ENCODE results near the gene VSIG10. TPM values are rescaled to one million over a fixed set of nuclear protein-coding genes. Genes with fewer than 3 reads are reported as not detected.
A peak's percentile ranks its signal among the peaks of the same experiment; 100 is the strongest.
"Not testable (repeated sequence)": the region's sequence is repeated elsewhere in the genome, so short reads cannot be mapped to it uniquely, and the experiment has no call there.

Gene VSIG10, protein sequence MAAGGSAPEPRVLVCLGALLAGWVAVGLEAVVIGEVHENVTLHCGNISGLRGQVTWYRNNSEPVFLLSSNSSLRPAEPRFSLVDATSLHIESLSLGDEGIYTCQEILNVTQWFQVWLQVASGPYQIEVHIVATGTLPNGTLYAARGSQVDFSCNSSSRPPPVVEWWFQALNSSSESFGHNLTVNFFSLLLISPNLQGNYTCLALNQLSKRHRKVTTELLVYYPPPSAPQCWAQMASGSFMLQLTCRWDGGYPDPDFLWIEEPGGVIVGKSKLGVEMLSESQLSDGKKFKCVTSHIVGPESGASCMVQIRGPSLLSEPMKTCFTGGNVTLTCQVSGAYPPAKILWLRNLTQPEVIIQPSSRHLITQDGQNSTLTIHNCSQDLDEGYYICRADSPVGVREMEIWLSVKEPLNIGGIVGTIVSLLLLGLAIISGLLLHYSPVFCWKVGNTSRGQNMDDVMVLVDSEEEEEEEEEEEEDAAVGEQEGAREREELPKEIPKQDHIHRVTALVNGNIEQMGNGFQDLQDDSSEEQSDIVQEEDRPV
- 18.0 and 24.3 TPM in 2 replicates for total RNA-seq (2014; rRNA removed; shearing (Covaris generic))

DNA sequence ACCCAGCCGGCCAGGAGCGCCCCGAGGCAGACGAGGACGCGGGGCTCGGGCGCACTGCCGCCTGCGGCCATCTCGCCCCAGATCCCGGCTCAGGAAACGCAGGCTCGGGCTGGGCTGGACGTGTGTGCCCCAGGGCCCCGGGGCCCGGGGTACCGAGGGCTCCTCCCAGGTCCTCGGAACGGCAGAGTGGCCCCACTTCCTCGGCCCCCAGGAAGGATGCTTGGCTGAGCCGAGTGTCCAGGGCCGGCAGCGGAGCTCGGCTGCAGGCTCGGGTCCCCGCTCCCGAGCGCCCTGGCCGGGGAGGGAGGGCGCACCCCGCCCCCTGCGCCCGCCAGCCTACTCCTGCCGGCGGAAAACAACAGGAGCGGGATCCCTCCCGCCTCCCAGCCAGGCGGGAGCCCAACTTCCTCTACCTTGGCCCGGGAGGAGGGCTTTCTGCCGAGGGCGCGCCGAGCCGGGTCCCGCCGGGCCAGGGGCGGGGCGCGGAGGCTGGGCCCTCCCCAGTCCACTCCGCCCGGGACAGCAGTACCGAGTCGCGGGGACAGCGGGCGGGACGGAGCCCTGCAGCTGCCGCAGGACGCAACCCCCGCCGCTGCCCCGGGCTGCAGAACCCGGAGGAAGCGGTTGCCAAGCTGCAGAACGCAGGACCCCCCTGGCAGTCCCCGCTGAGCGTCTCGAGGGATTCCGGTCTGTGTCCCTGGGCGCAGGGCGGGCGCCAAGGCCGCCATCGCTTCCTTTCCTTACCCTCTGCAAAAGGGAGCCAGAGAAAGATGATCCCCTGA, at the start of gene VSIG10:
VSIG10 (minus strand) TSS at position 411 of the 782 bp plus-strand sequence; CDS start at position 71, 340 bp downstream.
- peak within 1 kb of the TSS; percentile 65 for H3K27ac ChIP-seq
- peak within 1 kb of the TSS; percentile 80 for H3K4me3 ChIP-seq
- no peaks in the 10 kb centered on the region for H3K9me3 ChIP-seq (replicated peaks)
- peak; percentile 74 to 79 for DNase-seq
- no peaks in the 10 kb centered on the region for H3K36me3 ChIP-seq
- H3K4me1 ChIP-seq, result no peaks in the 10 kb centered on the region
- no peaks in the 10 kb centered on the region for H3K27me3 ChIP-seq

DNA sequence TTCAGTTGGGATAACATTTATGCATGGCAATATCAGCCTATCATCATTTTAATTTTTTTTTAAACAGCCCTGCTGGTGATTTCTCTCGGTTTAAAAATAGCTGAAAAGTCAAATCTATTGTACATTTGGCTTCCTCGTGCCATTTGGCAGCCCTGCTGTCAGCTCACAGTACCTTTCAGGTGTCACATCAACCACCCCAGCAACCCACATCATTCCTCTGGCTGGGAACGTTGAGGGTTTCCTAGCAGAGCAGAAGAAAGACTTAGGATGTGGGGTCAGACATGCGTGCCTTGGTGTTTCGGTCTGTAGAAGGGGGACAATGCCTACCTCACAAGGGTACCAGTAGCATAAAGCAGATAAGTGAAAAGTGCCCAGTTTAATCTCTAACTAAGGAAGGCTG, 47.9 kb upstream of the VSIG10 start:
- no peak overlapping the region for H3K4me3 ChIP-seq
- no peaks in the 10 kb centered on the region for H3K4me1 ChIP-seq
- no peaks in the 10 kb centered on the region for H3K27me3 ChIP-seq
- H3K9me3 ChIP-seq (replicated peaks), result no peaks in the 10 kb centered on the region
- no peak for DNase-seq
- H3K27ac ChIP-seq, result no peak overlapping the region
- no peaks in the 10 kb centered on the region for H3K36me3 ChIP-seq

DNA sequence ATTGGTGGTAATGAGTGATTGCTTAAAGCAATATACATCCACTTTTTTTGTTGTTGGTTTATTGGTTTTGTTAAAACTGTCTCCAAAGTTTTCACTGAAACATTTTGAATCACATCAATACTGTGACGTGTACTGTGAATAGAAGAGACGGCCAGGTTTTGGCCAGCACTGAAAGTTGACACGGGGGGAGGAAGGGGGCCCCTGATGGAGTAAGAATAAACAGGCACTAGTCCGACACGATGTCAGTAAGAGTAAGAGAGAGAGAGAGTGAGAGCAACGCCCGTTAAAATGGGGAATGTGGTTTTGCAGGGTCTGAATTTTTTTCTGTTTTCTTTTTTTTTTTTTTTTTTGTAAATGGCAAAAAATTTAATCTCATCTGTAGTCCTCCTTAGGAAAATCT, 46.8 kb upstream of the VSIG10 start:
- no peak overlapping the region for H3K27ac ChIP-seq
- no peak overlapping the region for H3K4me3 ChIP-seq
- H3K4me1 ChIP-seq, result no peaks in the 10 kb centered on the region
- H3K36me3 ChIP-seq, result peaks cover 5% of the 10 kb centered on the region; the same call in 1 of the 2 replicates
- no peaks in the 10 kb centered on the region for H3K27me3 ChIP-seq
- no peak for DNase-seq
- H3K9me3 ChIP-seq (replicated peaks), result no peaks in the 10 kb centered on the region

DNA sequence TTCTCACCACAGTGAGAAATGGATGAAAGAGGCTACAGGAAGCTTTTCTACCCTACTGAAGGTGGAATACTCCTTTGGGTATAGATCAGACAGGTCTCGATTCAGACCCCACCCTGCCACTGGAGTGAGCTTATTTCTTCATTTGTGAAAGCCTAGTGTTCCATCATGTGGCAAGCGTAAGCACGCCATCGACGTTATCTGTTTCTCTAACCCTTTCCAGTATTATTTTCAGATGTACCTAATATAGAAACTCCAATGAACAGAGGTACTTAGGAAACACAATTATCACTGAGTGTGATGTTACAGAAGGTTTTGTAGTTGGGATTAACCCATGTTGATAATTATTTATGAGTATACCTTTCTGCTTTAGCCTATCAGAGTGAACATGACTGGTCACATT, 44.5 kb upstream of the VSIG10 start:
- H3K4me1 ChIP-seq, result no peaks in the 10 kb centered on the region
- no peaks in the 10 kb centered on the region for H3K9me3 ChIP-seq (replicated peaks)
- DNase-seq, result no peak
- no peak overlapping the region for H3K27ac ChIP-seq
- H3K27me3 ChIP-seq, result no peaks in the 10 kb centered on the region
- peaks cover 13% of the 10 kb centered on the region; the same call in 1 of the 2 replicates for H3K36me3 ChIP-seq
- H3K4me3 ChIP-seq, result no peak overlapping the region

DNA sequence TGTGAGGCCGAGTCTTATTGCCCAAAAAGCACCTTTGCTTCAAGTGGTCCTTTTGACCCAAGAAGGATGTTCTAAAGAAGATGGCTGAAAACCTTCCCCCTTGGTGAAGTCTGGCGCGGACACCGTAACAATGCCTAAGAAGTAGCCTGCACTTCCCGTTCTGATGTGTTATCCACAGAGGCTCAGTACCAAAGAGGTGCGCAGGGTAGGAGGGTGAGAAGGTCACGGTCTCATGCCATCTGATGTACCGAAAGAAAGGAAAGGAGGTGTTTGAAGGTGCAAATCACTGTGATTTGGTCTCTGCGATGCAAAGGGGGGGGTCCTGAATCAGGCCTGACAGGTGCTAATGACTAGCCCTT, 42.0 kb upstream of the VSIG10 start:
- Histone ChIP-seq H3K36me3 (peaks cover 29% of the 10 kb centered on the region), H3K9me3 (replicated peaks) (no peaks in the 10 kb centered on the region), H3K4me1 (no peaks in the 10 kb centered on the region), H3K4me3 (no peak overlapping the region), H3K27me3 (no peaks in the 10 kb centered on the region), H3K27ac (no peak overlapping the region)
- no peak for DNase-seq

DNA sequence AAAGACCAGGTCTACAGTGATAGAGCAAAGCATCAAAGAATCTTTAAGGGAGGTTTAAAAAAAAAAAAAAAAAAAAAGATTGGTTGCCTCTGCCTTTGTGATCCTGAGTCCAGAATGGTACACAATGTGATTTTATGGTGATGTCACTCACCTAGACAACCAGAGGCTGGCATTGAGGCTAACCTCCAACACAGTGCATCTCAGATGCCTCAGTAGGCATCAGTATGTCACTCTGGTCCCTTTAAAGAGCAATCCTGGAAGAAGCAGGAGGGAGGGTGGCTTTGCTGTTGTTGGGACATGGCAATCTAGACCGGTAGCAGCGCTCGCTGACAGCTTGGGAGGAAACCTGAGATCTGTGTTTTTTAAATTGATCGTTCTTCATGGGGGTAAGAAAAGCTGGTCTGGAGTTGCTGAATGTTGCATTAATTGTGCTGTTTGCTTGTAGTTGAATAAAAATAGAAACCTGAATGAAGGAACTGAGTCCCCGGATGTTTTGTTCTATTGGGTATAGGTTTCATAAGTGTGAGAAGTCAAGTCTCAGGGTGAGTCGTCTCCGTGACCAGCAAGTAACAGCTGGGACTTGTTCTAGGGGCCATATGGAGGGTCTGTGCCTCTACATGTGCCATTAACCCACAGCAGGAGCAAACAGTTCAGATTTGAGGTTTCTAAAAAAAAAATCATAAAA, 41.4 kb upstream of the VSIG10 start:
- H3K36me3 ChIP-seq, result peaks cover 34% of the 10 kb centered on the region
- no peak overlapping the region for H3K27ac ChIP-seq
- H3K4me1 ChIP-seq, result no peaks in the 10 kb centered on the region
- no peak overlapping the region for H3K4me3 ChIP-seq
- no peaks in the 10 kb centered on the region for H3K9me3 ChIP-seq (replicated peaks)
- DNase-seq, result no peak
- no peaks in the 10 kb centered on the region for H3K27me3 ChIP-seq

DNA sequence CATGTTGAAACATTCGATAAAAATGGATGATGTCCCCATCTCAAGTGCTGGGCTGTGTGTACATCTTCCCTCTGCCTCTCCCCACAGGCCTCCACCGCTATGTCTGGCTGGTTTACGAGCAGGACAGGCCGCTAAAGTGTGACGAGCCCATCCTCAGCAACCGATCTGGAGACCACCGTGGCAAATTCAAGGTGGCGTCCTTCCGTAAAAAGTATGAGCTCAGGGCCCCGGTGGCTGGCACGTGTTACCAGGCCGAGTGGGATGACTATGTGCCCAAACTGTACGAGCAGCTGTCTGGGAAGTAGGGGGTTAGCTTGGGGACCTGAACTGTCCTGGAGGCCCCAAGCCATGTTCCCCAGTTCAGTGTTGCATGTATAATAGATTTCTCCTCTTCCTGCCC, 40.7 kb upstream of the VSIG10 start:
- peaks cover 41% of the 10 kb centered on the region for H3K36me3 ChIP-seq
- no peak overlapping the region for H3K27ac ChIP-seq
- no peaks in the 10 kb centered on the region for H3K4me1 ChIP-seq
- DNase-seq, result no peak
- no peaks in the 10 kb centered on the region for H3K27me3 ChIP-seq
- no peaks in the 10 kb centered on the region for H3K9me3 ChIP-seq (replicated peaks)
- H3K4me3 ChIP-seq, result no peak overlapping the region

DNA sequence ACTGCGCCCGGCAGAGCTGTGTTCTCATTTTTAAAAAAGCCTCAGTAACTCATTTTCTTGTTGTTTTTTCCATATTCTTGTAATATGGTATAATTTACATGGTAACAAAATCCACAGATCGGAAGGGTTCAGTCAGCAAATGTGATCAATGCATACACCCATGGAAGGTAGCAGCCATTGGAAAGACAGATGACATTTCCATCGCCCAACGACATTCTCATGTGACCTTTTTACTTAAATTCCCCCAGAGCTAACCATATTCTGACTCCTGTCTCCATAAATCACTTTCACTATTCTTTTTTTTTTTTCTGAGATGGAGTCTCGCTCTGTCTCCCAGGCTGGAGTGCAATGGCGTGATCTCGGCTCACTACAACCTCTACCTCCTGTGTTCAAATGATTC, 37.0 kb upstream of the VSIG10 start:
- H3K36me3 ChIP-seq, result peaks cover 41% of the 10 kb centered on the region
- no peaks in the 10 kb centered on the region for H3K9me3 ChIP-seq (replicated peaks)
- no peak for DNase-seq
- no peaks in the 10 kb centered on the region for H3K27me3 ChIP-seq
- no peaks in the 10 kb centered on the region for H3K4me1 ChIP-seq
- no peak overlapping the region for H3K27ac ChIP-seq
- no peak overlapping the region for H3K4me3 ChIP-seq

DNA sequence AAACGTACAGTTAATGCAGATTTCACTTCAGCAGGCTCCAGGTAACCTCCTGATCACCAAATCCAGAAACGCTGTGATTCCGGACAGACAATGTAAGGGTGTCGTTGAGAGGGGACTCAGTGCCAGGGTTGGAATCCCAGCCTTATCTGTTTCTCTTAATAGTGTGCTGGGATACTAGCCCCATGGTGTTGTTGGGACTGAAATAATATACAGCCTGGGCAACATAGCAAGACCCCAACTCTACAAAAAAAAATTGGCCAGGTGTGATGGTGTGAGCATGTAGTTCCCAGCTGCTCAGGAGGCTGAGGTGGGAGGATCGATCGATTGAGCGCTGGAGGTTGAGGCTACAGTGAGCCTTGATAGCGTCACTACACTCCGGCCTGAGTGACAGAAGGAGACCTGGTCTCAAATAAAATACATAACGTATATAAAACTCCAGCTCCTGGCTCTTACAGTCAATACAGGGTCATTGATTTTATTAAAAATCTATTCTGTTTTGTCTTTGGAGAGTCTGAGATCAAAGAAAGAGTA, 33.4 kb upstream of the VSIG10 start:
- DNase-seq, result no peak
- Histone ChIP-seq H3K4me1 (peaks cover 1% of the 10 kb centered on the region), H3K36me3 (peaks cover 28% of the 10 kb centered on the region), H3K9me3 (replicated peaks) (no peaks in the 10 kb centered on the region), H3K27ac (no peak overlapping the region), H3K4me3 (peak overlapping the region; percentile 89), H3K27me3 (no peaks in the 10 kb centered on the region)

DNA sequence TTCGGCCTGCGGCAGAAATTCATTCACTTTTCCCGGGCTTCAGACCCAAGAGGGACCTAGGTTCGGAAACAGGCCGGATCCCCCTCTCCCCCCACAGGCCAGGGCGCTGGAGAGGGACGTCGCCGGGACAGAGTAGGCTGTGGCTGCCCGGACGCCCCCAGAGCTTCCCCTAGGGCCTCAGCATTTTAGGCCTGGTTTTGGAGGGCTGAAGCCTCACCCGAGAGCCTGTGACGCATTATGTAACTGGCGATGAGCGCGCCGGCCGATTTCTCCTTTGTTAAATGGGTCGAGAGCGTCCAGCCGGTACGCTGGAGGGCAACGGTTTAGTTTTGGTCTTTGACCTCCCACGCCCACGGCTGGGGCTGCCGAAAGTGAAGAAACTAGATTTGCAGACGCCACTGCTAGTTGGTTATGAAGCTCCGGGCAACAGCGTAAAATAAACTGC, 32.8 kb upstream of the VSIG10 start:
- Histone ChIP-seq H3K4me3 (peak overlapping the region; percentile 89), H3K36me3 (peaks cover 24% of the 10 kb centered on the region), H3K4me1 (peaks cover 8% of the 10 kb centered on the region), H3K27me3 (no peaks in the 10 kb centered on the region), H3K9me3 (replicated peaks) (no peaks in the 10 kb centered on the region), H3K27ac (peak overlapping the region; percentile 60)
- DNase-seq, result peak; percentile 32 to 47

DNA sequence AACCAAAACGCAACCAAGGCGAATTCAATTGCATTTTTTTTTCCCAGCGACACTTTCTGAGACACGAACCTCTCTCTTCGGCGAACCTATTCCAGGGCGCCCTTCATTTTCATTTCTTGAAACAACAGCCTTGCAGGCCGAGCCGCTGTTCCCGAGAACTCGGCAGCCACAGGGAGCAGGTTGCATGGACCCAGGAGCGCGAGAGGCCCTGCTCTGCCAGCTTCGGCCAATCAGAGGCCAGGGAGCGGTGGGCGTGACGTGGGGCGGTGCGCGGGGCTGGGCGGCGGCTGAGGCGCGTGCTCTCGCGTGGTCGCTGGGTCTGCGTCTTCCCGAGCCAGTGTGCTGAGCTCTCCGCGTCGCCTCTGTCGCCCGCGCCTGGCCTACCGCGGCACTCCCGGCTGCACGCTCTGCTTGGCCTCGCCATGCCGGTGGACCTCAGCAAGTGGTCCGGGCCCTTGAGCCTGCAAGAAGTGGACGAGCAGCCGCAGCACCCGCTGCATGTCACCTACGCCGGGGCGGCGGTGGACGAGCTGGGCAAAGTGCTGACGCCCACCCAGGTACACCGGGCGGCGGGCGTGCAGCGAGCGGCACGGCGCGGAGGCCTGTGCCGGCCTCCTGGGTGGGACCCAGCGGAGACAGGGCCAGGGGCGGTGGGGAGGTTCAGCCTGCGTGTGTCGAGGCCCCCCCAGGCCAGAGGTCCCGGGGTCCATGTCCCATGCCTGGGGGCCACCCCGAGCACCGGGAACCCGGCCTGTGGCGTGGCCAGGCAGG, 32.2 kb upstream of the VSIG10 start, which contains the start of gene PEBP1:
PEBP1 (plus strand) TSS at position 337 of the 771 bp plus-strand sequence; CDS start at position 423, 86 bp downstream.
- H3K27me3 ChIP-seq, result no peaks in the 10 kb centered on the region
- H3K36me3 ChIP-seq, result peaks cover 18% of the 10 kb centered on the region; the same call in 1 of the 2 replicates
- H3K4me3 ChIP-seq, result peak within 1 kb of the TSS; percentile 89
- peak within 1 kb of the TSS; percentile 60 for H3K27ac ChIP-seq
- peak; percentile 91 for DNase-seq
- peaks cover 9% of the 10 kb centered on the region for H3K4me1 ChIP-seq
- H3K9me3 ChIP-seq (replicated peaks), result no peaks in the 10 kb centered on the region

DNA sequence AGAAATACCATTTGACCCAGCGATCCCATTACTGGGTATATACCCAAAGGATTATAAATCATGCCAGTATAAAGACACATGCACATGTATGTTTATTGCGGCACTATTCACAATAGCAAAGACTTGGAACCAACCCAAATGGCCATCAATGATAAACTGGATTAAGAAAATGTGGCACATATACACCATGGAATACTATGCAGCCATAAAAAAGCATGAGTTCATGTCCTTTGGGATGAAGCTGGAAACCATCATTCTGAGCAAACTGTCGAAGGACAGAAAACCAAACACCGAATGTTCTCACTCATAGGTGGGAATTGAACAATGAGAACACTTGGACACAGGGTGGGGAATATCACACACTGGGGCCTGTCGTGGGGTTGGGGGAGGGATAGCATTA, 25.6 kb upstream of the VSIG10 start:
- not testable (repeated sequence) for H3K4me3 ChIP-seq; H3K27me3 ChIP-seq; H3K27ac ChIP-seq; DNase-seq; H3K9me3 ChIP-seq (replicated peaks); H3K36me3 ChIP-seq; H3K4me1 ChIP-seq

DNA sequence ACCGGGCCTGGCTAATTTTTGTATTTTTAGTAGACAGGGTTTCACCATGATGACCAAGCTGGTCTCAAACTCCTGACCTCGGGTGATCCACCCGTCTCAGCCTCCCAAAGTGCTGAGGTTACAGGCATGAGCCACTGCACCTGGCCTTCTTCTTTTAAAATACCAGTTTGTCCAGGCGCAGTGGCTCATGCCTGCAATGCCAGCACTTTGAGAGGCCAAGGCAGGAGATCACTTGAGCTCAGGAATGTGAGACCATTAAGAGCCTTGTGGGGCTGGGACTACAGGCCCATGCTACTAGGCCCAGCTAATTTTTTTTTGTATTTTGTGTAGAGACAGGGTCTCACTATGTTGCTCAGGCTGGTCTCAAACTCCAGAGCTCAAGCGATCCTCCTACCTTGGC, 24.1 kb upstream of the VSIG10 start:
- no peak for DNase-seq
- no peaks in the 10 kb centered on the region for H3K9me3 ChIP-seq (replicated peaks)
- no peaks in the 10 kb centered on the region for H3K27me3 ChIP-seq
- H3K4me1 ChIP-seq, result peaks cover 9% of the 10 kb centered on the region
- H3K4me3 ChIP-seq, result no peak overlapping the region
- no peaks in the 10 kb centered on the region for H3K36me3 ChIP-seq
- no peak overlapping the region for H3K27ac ChIP-seq
